Osteocyte (in vitro differentiated cells): ENCODE data around the gene TSHZ3. TPM values are rescaled to one million over a fixed set of nuclear protein-coding genes. Genes with fewer than 3 reads are reported as not detected.

Source experiments
- DNase-seq: peaks from one replicate; pipeline ENCODE4 v3.0.0; 2021; ENCODE audit warnings: mixed read lengths; ENCODE audit not compliant: unreplicated experiment; ENCODE audit errors: extremely low spot score
- H3K27ac Mint-ChIP-seq: one replicate; pipeline ENCODE4 v1.8.0; 2021; ENCODE audit warnings: mild to moderate bottlenecking, mixed read lengths; ENCODE audit not compliant: unreplicated experiment
- H3K27me3 Mint-ChIP-seq: one replicate; pipeline ENCODE4 v1.8.0; 2021; ENCODE audit warnings: mixed read lengths; ENCODE audit not compliant: unreplicated experiment
- H3K36me3 Mint-ChIP-seq: one replicate; pipeline ENCODE4 v1.8.0; 2021; ENCODE audit warnings: mixed read lengths; ENCODE audit not compliant: unreplicated experiment
- H3K4me1 Mint-ChIP-seq: one replicate; pipeline ENCODE4 v1.8.0; 2021; ENCODE audit warnings: mixed read lengths; ENCODE audit not compliant: unreplicated experiment
- H3K4me3 Mint-ChIP-seq: one replicate; pipeline ENCODE4 v1.8.0; 2021; ENCODE audit warnings: mild to moderate bottlenecking, moderate library complexity, mixed read lengths; ENCODE audit not compliant: unreplicated experiment
- H3K9me3 Mint-ChIP-seq: one replicate; pipeline ENCODE4 v1.8.0; 2021; ENCODE audit warnings: mixed read lengths; ENCODE audit not compliant: unreplicated experiment
- total RNA-seq: library from RNA; stranded (reverse); gene quantifications from 2 replicates; pipeline ENCODE4 v1.2.1, GENCODE V29; 2021
- TF ChIP-seq, protein P1 (sequence below): fragments of 200-600 bp; sonication (generic); IDR thresholded peaks from 2 replicates; pipeline ENCODE4 v1.5.0; 2021; ENCODE audit warnings: antibody characterized with exemption, mild to moderate bottlenecking, moderate library complexity

The TSHZ3 gene
- total RNA-seq, 1 donor from 2014 or later: 10.7 TPM

DNA sequence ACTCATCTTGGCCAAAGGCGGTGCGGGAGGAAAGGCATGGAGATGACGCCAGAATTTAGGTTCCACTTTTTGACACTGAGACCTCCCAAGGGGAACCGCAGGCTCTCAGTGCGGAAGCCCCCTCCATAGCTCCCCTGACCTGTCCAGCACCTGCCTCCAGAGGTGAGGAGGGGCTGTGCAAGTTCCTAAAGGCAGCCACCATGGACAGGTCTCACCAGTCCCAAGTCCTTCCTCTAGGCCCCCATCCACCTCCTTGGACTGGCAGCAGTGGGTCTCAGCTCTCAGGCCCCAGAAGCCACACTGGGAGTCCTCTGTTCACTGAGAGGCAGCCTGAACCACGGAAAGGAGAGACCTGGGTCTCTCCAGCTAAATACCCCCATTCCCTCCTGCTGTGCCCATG lies 31.6 kb upstream of the TSHZ3 start:
- DNase-seq: no peak
- Mint-ChIP-seq H3K4me3 (no peak overlapping the region), H3K9me3 (no peaks in the 10 kb centered on the region), H3K27ac (no peak overlapping the region), H3K27me3 (no peaks in the 10 kb centered on the region), H3K4me1 (peaks cover 11% of the 10 kb centered on the region), H3K36me3 (no peaks in the 10 kb centered on the region)
- TF ChIP-seq, protein P1, sequence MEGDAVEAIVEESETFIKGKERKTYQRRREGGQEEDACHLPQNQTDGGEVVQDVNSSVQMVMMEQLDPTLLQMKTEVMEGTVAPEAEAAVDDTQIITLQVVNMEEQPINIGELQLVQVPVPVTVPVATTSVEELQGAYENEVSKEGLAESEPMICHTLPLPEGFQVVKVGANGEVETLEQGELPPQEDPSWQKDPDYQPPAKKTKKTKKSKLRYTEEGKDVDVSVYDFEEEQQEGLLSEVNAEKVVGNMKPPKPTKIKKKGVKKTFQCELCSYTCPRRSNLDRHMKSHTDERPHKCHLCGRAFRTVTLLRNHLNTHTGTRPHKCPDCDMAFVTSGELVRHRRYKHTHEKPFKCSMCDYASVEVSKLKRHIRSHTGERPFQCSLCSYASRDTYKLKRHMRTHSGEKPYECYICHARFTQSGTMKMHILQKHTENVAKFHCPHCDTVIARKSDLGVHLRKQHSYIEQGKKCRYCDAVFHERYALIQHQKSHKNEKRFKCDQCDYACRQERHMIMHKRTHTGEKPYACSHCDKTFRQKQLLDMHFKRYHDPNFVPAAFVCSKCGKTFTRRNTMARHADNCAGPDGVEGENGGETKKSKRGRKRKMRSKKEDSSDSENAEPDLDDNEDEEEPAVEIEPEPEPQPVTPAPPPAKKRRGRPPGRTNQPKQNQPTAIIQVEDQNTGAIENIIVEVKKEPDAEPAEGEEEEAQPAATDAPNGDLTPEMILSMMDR: no peak

DNA sequence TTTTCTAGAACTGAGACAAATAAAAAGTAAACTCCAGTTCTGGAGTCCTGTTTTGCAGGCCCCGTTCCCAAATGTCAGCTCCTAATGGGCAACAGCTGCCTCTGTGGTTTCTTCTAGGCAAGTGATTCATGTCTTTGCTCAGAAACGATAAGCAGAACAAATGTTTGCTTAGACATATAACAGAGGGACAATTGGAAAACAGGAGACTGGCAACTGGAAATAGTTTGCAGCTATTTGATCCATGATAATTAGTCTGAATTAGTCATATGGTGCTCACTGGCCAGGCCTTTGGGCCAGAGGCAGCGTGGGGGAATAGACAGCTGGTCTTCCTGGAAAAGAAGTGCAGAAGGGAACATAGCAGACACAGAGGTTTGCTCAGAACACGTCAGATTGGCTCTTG lies 29.2 kb upstream of the TSHZ3 start:
- H3K4me3 Mint-ChIP-seq: no peak overlapping the region
- peak overlapping the region; percentile 65 for H3K27ac Mint-ChIP-seq
- H3K4me1 Mint-ChIP-seq: peaks cover 11% of the 10 kb centered on the region
- H3K27me3 Mint-ChIP-seq: no peaks in the 10 kb centered on the region
- no peaks in the 10 kb centered on the region for H3K9me3 Mint-ChIP-seq
- TF ChIP-seq, protein P1: no peak
- H3K36me3 Mint-ChIP-seq: no peaks in the 10 kb centered on the region
- DNase-seq: no peak

DNA sequence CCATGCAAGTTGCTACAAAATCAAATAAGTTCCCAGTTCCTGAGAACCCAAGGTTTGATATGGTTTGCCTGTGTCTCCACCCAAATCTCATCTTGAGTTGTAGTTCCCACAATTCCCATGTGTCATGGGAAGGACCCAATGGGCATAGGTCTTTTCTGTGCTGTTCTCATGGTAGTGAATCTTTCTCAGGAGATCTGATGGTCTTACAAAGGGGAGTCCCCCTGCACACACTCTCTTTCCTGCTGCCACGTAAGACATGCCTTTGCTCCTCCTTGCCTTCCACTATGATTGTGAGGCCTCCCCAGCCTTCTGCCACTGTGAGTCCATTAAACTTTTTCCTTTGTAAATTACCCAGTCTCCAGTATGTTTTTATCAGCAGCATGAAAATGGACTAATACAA lies 28.5 kb upstream of the TSHZ3 start:
- no peaks in the 10 kb centered on the region for H3K9me3 Mint-ChIP-seq
- H3K4me3 Mint-ChIP-seq: no peak overlapping the region
- H3K27ac Mint-ChIP-seq: no peak overlapping the region

DNA sequence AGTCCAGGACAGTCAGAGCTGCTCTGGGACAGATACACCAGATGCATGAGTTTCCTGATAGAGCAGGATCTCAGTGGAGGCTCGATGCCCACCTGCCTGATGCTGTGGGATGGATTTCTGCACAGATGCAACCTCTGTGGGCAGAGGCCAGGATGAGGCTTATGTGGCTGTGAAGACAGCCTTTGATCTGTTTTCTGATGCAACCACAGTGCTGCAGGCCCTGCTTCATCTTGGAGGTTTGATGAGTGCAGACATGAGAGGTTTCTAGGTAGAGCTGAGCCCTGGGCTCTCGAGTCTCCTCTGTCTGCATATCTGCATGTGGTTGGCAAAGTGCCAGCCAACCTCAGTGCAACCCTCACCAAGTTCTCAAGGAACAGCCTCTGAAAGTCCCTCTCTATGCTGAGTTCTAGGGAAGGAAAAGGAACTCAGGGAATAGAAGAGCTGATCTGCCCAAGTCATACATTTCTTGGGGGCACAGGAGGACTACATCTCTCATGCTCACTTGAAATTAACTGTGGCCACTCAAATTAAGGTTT lies 23.1 kb upstream of the TSHZ3 start:
- no peaks in the 10 kb centered on the region for H3K27me3 Mint-ChIP-seq
- no peak overlapping the region for H3K27ac Mint-ChIP-seq
- H3K4me1 Mint-ChIP-seq: peaks cover under 1% of the 10 kb centered on the region
- TF ChIP-seq, protein P1: no peak
- H3K4me3 Mint-ChIP-seq: no peak overlapping the region
- H3K9me3 Mint-ChIP-seq: no peaks in the 10 kb centered on the region
- peaks cover 2% of the 10 kb centered on the region for H3K36me3 Mint-ChIP-seq
- DNase-seq: no peak

More for the DNA sequence above, 28.5 kb upstream of the TSHZ3 start:
- DNase-seq: no peak
- TF ChIP-seq, protein P1: no peak
- Mint-ChIP-seq H3K36me3 (peaks cover 2% of the 10 kb centered on the region), H3K4me1 (peaks cover 11% of the 10 kb centered on the region), H3K27me3 (no peaks in the 10 kb centered on the region)

DNA sequence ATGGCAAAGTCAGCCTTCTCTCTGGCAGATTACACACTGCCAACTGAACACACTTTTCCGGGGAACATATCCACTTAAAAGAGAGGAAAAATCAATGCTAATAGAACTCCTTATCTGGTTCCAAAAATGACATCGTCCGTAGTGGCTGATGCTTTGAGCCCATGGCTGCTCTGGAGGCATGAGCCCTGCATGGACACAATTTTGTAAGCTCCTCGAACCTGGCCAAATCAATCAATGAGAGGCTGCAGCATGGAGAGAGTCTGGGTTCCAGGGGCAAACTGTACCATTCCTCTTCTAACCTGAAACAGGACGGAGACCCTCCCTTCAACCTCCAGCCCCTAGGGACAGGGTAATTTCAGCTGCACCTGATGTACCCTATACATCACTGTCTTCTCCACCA lies 21.0 kb upstream of the TSHZ3 start:
- H3K27me3 Mint-ChIP-seq: no peaks in the 10 kb centered on the region

More for the DNA sequence above, 21.0 kb upstream of the TSHZ3 start:
- no peaks in the 10 kb centered on the region for H3K4me1 Mint-ChIP-seq
- H3K27ac Mint-ChIP-seq: no peak overlapping the region
- no peak overlapping the region for H3K4me3 Mint-ChIP-seq
- no peak for DNase-seq
- H3K36me3 Mint-ChIP-seq: peaks cover 3% of the 10 kb centered on the region
- TF ChIP-seq, protein P1: no peak
- no peaks in the 10 kb centered on the region for H3K9me3 Mint-ChIP-seq
